ENCODE measurements around the gene RAB40B. TPM values are rescaled to one million over a fixed set of nuclear protein-coding genes. Genes with fewer than 3 reads are reported as not detected.
"Not testable (repeated sequence)": the region's sequence is repeated elsewhere in the genome, so short reads cannot be mapped to it uniquely, and the experiment has no call there.

Gene RAB40B, protein sequence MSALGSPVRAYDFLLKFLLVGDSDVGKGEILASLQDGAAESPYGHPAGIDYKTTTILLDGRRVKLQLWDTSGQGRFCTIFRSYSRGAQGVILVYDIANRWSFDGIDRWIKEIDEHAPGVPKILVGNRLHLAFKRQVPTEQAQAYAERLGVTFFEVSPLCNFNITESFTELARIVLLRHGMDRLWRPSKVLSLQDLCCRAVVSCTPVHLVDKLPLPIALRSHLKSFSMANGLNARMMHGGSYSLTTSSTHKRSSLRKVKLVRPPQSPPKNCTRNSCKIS
- 5.6 and 5.8 TPM in 2 replicates for polyA plus RNA-seq (2011; rRNA removed)
- 16.0 and 21.6 TPM in 2 replicates for polyA plus RNA-seq (2012; cell fraction: cytosol; rRNA removed)
- 20.0 and 20.9 TPM in 2 replicates for polyA plus RNA-seq (2012; cell fraction: nucleus; rRNA removed)
- 6.1 to 9.9 TPM (median 9.4 TPM) in 3 replicates for polyA plus RNA-seq (2017; fragmentation: RNase III; extraction: RNeasy Plus Mini Kit Qiagen cat#74134 plus additional on column Dnase treatment)
- 1.7 and 2.5 TPM in 2 replicates for polyA minus RNA-seq (2011; rRNA and poly(A)+ RNA removed)

DNA sequence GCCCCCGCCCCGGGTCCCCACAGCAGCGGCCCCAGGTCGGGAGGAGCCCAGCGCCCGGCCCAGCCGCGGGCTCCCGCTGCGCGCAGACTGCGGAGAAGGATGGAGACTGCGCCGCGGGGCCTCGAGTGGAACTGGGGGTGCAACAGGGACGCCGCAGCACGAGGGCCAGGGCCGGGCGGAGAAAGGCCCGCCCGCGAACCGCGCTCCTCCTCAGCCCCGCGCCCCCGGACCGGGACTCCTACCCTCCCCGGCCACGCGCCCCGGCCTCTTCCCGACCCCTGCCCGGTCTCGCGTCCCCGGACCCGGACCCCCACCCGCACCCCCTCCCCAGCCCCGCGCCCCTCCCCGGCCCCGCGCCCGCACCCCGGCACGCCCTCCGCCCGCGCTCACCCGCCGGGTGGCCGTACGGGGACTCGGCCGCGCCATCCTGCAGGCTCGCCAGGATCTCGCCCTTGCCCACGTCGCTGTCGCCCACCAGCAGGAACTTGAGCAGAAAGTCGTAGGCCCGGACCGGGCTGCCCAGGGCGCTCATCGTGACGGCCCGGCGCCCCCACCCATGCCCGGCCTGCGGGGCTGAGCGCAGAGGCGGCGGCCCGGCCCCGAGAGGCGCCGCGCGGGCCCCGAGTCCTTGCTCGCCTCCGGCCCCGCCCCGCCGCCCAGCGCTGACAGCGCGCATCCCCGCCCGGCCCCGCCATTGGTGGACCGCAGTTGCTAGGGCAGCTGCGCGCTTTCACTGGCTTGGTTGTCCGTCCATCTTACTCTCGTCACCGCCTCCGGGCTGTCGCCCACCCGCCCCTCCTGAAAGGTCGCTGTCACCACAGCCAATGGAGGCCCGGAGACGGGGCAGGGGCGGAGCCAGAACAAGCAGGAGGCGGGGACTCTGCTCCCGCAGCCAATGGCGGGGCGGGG is at the start of gene RAB40B:
RAB40B (minus strand) TSS at position 634 of the 909 bp plus-strand sequence; CDS start at position 532, 102 bp downstream.
- peak; percentile 99 to 100 for DNase-seq (ENCODE audit: low read depth in 1 of 2, low spot score in 1 of 2)
- H3K4me2 ChIP-seq = peak within 1 kb of the TSS; percentile 98
- CTCF ChIA-PET = interaction anchor here (0.8 to 3.1 kb wide), 5 partner anchors 10 to 30 kb away, joined by 3 to 16 read pairs (median 9); no protein-coding TSS in a partner anchor
- peaks cover 25% of the 10 kb centered on the region for H3K4me1 ChIP-seq
- H3K4me3 ChIP-seq = peak within 1 kb of the TSS; percentile 60
- no peak for TF ChIP-seq NR3C1 (IDR thresholded peaks at IDR 0.05)
- TF ChIP-seq JUN (IDR thresholded peaks at IDR 0.05) = no peak
- TF ChIP-seq, protein P1, sequence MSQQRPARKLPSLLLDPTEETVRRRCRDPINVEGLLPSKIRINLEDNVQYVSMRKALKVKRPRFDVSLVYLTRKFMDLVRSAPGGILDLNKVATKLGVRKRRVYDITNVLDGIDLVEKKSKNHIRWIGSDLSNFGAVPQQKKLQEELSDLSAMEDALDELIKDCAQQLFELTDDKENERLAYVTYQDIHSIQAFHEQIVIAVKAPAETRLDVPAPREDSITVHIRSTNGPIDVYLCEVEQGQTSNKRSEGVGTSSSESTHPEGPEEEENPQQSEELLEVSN (IDR thresholded peaks at IDR 0.05; ENCODE audit: borderline replicate concordance, low read depth) = peak; percentile 58
- no peak for TF ChIP-seq JUNB (IDR thresholded peaks at IDR 0.05)
- TF ChIP-seq RFX5 (IDR thresholded peaks at IDR 0.05) = peak; percentile 93
- no peak for TF ChIP-seq FOSB (CRISPR knock-in tag; IDR thresholded peaks at IDR 0.05)
- TF ChIP-seq, protein P2, sequence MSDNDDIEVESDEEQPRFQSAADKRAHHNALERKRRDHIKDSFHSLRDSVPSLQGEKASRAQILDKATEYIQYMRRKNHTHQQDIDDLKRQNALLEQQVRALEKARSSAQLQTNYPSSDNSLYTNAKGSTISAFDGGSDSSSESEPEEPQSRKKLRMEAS (IDR thresholded peaks at IDR 0.05) = peak; percentile 42
- TF ChIP-seq, protein P3, sequence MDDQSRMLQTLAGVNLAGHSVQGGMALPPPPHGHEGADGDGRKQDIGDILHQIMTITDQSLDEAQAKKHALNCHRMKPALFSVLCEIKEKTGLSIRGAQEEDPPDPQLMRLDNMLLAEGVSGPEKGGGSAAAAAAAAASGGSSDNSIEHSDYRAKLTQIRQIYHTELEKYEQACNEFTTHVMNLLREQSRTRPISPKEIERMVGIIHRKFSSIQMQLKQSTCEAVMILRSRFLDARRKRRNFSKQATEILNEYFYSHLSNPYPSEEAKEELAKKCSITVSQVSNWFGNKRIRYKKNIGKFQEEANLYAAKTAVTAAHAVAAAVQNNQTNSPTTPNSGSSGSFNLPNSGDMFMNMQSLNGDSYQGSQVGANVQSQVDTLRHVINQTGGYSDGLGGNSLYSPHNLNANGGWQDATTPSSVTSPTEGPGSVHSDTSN (IDR thresholded peaks at IDR 0.05) = peak; percentile 98
- TF ChIP-seq RAD21 (conservative IDR thresholded peaks at IDR 0.05 in 1 of 2, IDR thresholded peaks at IDR 0.05 in 1 of 2) = no peak
- TF ChIP-seq SREBF2 (IDR thresholded peaks at IDR 0.05) = no peak
- H3K27ac ChIP-seq = peak within 1 kb of the TSS; percentile 47 to 83
- POLR2A ChIA-PET = interaction anchor here (0.5 kb wide), 1 partner anchor 28 kb away, joined by 3 read pairs; no protein-coding TSS in a partner anchor
- ATAC-seq = peak; percentile 95 to 97
- peaks cover 23% of the 10 kb centered on the region for H3K9me3 ChIP-seq
- WGBS (ENCODE audit: missing lambda C conversion rate) = under 1% methylated on average over 32 of the region's 112 CpGs
- peak; percentile 28 for FAIRE-seq

DNA sequence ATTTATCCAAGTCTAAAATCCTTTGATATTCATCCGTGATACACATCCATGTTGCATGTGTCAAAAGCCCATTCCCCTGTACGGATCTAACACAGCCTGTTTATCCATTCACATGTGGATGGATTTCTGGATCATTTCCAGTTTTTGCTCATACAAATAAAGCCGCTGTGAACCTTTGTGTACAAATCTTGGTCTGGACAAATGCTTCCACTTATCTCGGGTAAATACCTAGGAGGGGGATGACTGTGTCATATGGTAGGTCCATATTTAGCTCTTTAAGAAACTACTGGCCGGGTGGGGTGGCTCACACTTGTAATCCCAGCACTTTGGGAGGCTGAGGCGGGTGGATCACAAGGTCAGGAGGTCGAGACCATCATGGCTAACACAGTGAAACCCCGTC is 47.0 kb upstream of the RAB40B start:
- Histone ChIP-seq H3K4me3 (no peak overlapping the region), H3K9me3 (peaks cover 21% of the 10 kb centered on the region), H3K27ac (no peak overlapping the region), H3K4me2 (no peak overlapping the region), H3K4me1 (no peaks in the 10 kb centered on the region)
- DNase-seq (ENCODE audit: low read depth in 1 of 2, low spot score in 1 of 2) (no peak), FAIRE-seq (no peak), ATAC-seq (no peak)
- ChIA-PET CTCF (interaction anchor here (1.9 kb wide), 1 partner anchor 77 kb away, joined by 6 read pairs; no protein-coding TSS in a partner anchor), POLR2A (no interaction called here)
- TF ChIP-seq SREBF2 (IDR thresholded peaks at IDR 0.05) (no peak), RARB (CRISPR knock-in tag; IDR thresholded peaks at IDR 0.05) (no peak), CBX8 (IDR thresholded peaks at IDR 0.05) (no peak), MAZ (IDR thresholded peaks at IDR 0.05; ENCODE audit: borderline replicate concordance, low read depth, low read length) (no peak), ZFP36 (IDR thresholded peaks at IDR 0.05; ENCODE audit: borderline replicate concordance, partially characterized antibody) (no peak), GATA3 (IDR thresholded peaks at IDR 0.05; ENCODE audit: borderline replicate concordance) (no peak), JUNB (IDR thresholded peaks at IDR 0.05) (no peak)
- TF ChIP-seq, protein P4, sequence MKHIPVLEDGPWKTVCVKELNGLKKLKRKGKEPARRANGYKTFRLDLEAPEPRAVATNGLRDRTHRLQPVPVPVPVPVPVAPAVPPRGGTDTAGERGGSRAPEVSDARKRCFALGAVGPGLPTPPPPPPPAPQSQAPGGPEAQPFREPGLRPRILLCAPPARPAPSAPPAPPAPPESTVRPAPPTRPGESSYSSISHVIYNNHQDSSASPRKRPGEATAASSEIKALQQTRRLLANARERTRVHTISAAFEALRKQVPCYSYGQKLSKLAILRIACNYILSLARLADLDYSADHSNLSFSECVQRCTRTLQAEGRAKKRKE (CRISPR knock-in tag; IDR thresholded peaks at IDR 0.05; ENCODE audit: low read depth) = no peak
- 54% methylated on average over 8 of the region's 8 CpGs for WGBS (ENCODE audit: missing lambda C conversion rate)

DNA sequence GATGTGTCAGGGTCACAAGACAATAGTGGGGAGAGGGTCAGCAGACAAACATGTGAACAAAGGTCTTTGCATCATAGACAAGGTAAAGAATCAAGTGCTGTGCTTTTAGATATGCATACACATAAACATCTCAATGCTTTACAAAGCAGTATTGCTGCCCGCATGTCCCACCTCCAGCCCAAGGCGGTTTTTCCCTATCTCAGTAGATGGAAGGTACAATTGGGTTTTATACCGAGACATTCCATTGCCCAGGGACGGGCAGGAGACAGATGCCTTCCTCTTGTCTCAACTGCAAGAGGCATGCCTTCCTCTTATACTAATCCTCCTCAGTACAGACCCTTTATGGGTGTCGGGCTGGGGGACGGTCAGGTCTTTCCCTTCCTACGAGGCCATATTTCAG is 46.2 kb upstream of the RAB40B start:
- H3K4me2 ChIP-seq; H3K4me3 ChIP-seq; H3K27ac ChIP-seq; FAIRE-seq; DNase-seq (ENCODE audit: low read depth in 1 of 2, low spot score in 1 of 2); POLR2A ChIA-PET; ATAC-seq; H3K4me1 ChIP-seq: not testable (repeated sequence)
- 71% methylated on average over 7 of the region's 7 CpGs for WGBS (ENCODE audit: missing lambda C conversion rate)
- CTCF ChIA-PET = interaction anchor here (1.2 to 2.4 kb wide), 2 partner anchors 16 to 37 kb away, joined by 3 to 11 read pairs; no protein-coding TSS in a partner anchor
- H3K9me3 ChIP-seq = peaks cover 28% of the 10 kb centered on the region
